ENCODE data around the gene CHD9.

Gene CHD9

DNA sequence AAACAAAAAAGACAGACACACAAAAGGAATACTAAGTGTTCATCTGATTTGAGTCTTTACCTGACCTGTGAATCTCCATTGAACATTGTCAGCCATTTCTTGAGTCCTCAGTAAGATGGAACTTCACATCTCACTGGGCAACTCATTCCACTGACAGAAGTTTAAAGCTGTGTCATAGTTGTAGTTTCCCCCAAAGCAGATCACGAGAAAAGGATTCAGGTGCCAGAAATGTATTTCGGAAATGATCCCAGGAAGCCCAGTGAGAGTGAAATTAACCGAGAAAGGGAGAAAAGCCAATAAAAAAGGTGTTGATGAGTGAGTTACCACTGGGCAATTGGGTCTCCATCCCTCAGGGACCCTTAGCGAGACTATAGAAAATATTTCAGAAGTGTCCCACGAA is 6.5 kb downstream of the CHD9 start:
- no peaks in the 10 kb centered on the region for H3K36me3 ChIP-seq
- H3K9me3 ChIP-seq, result no peaks in the 10 kb centered on the region
- H3K4me1 ChIP-seq, result peaks cover 4% of the 10 kb centered on the region
- no peaks in the 10 kb centered on the region for H3K27me3 ChIP-seq
- TF ChIP-seq, protein P1, sequence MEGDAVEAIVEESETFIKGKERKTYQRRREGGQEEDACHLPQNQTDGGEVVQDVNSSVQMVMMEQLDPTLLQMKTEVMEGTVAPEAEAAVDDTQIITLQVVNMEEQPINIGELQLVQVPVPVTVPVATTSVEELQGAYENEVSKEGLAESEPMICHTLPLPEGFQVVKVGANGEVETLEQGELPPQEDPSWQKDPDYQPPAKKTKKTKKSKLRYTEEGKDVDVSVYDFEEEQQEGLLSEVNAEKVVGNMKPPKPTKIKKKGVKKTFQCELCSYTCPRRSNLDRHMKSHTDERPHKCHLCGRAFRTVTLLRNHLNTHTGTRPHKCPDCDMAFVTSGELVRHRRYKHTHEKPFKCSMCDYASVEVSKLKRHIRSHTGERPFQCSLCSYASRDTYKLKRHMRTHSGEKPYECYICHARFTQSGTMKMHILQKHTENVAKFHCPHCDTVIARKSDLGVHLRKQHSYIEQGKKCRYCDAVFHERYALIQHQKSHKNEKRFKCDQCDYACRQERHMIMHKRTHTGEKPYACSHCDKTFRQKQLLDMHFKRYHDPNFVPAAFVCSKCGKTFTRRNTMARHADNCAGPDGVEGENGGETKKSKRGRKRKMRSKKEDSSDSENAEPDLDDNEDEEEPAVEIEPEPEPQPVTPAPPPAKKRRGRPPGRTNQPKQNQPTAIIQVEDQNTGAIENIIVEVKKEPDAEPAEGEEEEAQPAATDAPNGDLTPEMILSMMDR (IDR thresholded peaks at IDR 0.05; ENCODE audit: low read depth, low read length), result no peak
- no peak overlapping the region for H3K4me3 ChIP-seq (ENCODE audit: low read depth, low read length)
- DNase-seq, result no peak

DNA sequence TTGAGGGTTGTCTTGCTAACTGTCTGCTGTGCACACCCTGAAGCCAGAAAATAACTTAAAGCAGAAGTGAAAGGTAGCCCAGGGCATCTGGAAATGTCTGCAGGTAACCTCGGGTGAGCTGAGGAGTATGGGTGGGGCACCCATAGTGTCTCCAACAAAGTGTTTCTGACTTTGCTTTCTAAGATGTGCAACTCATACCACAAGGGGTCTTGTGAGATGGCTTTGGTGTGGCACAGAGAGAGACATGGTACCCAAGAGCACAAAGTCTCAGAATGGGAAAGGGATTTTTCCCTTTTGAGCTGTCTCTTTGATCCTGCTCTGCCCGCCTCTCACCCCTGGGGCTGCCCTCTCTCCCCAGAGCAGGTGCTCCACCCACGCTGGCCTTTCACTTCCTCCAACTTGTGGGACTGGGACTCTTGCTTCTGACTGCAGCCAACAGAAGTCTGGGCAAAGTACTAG is 6.9 kb downstream of the CHD9 start:
- H3K4me1 ChIP-seq, result peaks cover 4% of the 10 kb centered on the region
- no peak for DNase-seq

GRCh38 chr16:53064081-53064578 is 9.3 kb downstream of the CHD9 start:
- H3K36me3 ChIP-seq, result peaks cover 5% of the 10 kb centered on the region; the same call in 1 of the 2 replicates
- DNase-seq, result no peak
- peaks cover 4% of the 10 kb centered on the region; the same call in 1 of the 2 replicates for H3K4me1 ChIP-seq
- H3K9me3 ChIP-seq, result no peaks in the 10 kb centered on the region
- no peaks in the 10 kb centered on the region for H3K27me3 ChIP-seq
- no peak overlapping the region for H3K4me3 ChIP-seq (ENCODE audit: low read depth, low read length)
- TF ChIP-seq, protein P1 (IDR thresholded peaks at IDR 0.05; ENCODE audit: low read depth, low read length), result no peak

More for the DNA sequence above, 6.9 kb downstream of the CHD9 start:
- Histone ChIP-seq H3K9me3 (no peaks in the 10 kb centered on the region), H3K27me3 (no peaks in the 10 kb centered on the region), H3K36me3 (no peaks in the 10 kb centered on the region), H3K4me3 (ENCODE audit: low read depth, low read length) (no peak overlapping the region)
- TF ChIP-seq, protein P1 (IDR thresholded peaks at IDR 0.05; ENCODE audit: low read depth, low read length), result no peak

GRCh38 chr16:53065461-53066061 is 10.8 kb downstream of the CHD9 start:
- H3K27me3 ChIP-seq, result no peaks in the 10 kb centered on the region
- H3K4me1 ChIP-seq, result peaks cover 4% of the 10 kb centered on the region; the same call in 1 of the 2 replicates
- TF ChIP-seq, protein P1 (IDR thresholded peaks at IDR 0.05; ENCODE audit: low read depth, low read length), result no peak
- H3K4me3 ChIP-seq (ENCODE audit: low read depth, low read length), result no peak overlapping the region
- H3K36me3 ChIP-seq, result peaks cover 5% of the 10 kb centered on the region; the same call in 1 of the 2 replicates
- H3K9me3 ChIP-seq, result no peaks in the 10 kb centered on the region
- DNase-seq, result no peak

DNA sequence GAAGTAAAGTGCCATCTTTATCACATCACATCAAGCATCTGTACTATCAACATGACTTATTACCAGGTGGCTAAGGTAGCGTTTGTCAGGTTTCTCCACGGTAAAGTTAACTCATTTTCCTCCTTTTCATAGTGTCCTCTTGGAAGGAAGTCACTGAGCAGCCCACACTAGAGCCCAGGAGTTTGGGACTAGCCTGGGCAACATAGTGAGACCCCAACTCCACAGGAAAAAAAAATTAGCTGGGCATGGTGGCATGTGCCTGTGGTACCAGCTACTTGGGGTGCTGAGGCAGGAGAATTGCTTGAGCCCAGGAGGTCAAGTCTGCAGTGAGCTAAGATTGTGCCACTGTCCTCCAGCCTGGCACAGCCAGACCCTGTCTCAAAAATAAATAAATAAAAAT is 12.9 kb downstream of the CHD9 start:
- no peak overlapping the region for H3K4me3 ChIP-seq (ENCODE audit: low read depth, low read length)
- H3K4me1 ChIP-seq, result peaks cover 8% of the 10 kb centered on the region
- no peak for DNase-seq

More for the DNA sequence above, 12.9 kb downstream of the CHD9 start:
- peaks cover 5% of the 10 kb centered on the region; the same call in 1 of the 2 replicates for H3K36me3 ChIP-seq
- no peaks in the 10 kb centered on the region for H3K27me3 ChIP-seq
- H3K9me3 ChIP-seq, result no peaks in the 10 kb centered on the region
- TF ChIP-seq, protein P1 (IDR thresholded peaks at IDR 0.05; ENCODE audit: low read depth, low read length), result no peak
